HCT116 (cell line): ENCODE data around the gene HEATR5A. TPM values are rescaled to one million over a fixed set of nuclear protein-coding genes. Genes with fewer than 3 reads are reported as not detected.

ENCODE experiments used
- ATAC-seq: fragments of 200-7000 bp; cut with Tn5 transposase; 2 replicates; pipeline ENCODE4 v1.9.1; 2020; ENCODE audit warnings: mild to moderate bottlenecking, moderate library complexity
- Bru-seq: library from RNA; stranded (reverse); fragments of 400-500 nt; gene quantifications from one replicate; lab custom pipeline; 2021; lab: Mats Ljungman, UMichigan
- BruChase-seq, 2 experiments: library from RNA; stranded (reverse); fragments of 400-500 nt; gene quantifications; one replicate each; lab custom pipeline; 2021; lab: Mats Ljungman, UMichigan
- BruUV-seq: library from RNA; stranded (reverse); fragments of 400-500 nt; replicated peaks from 2 replicates; lab custom pipeline; 2021; lab: Mats Ljungman, UMichigan
- CTCF ChIA-PET: fragments of 300-600 bp; sonication (Branson Sonifier 250); formaldehyde crosslinking; loops from one replicate; lab custom pipeline; 2021; ENCODE audit warnings: antibody characterized with exemption; lab: Charles Lee
- POLR2A ChIA-PET: fragments of 300-600, 350-600 bp; sonication (Branson Sonifier 250); formaldehyde crosslinking; loops from one replicate; lab custom pipeline; 2021; ENCODE audit warnings: antibody characterized with exemption; lab: Charles Lee
- RAD21 ChIA-PET, 2 experiments: fragments of 300-600 bp; sonication (Branson Sonifier 250); formaldehyde crosslinking; loops; one replicate each; lab custom pipeline; 2023; ENCODE audit warnings: low total read pairs in 2 of 2; ENCODE audit not compliant: uncharacterized antibody in 2 of 2, unreplicated experiment in 2 of 2, low non-redundant PET in 1 of 2; lab: Charles Lee
- DNase-seq: peaks from one replicate; pipeline ENCODE4 v3.0.0-alpha.2; 2010; ENCODE audit warnings: low read depth, low spot score
- H2AFZ ChIP-seq: fragments of 200-600 bp; shearing (Covaris generic), sonication (generic); 2 replicates; pipeline ENCODE4 v1.6.1; 2017; ENCODE audit warnings: low read depth, mixed run types, mixed read lengths, antibody characterized with exemption, low read length; ENCODE audit not compliant: poor library complexity, severe bottlenecking
- H3K27ac ChIP-seq: 2 replicates; pipeline ENCODE4 v1.5.1; 2012; ENCODE audit warnings: low read depth, low read length
- H3K27me3 ChIP-seq: fragments of 200-600 bp; sonication (generic); 2 replicates; pipeline ENCODE4 v1.6.1; 2016; ENCODE audit warnings: mixed run types, low read length, mixed read lengths; ENCODE audit not compliant: insufficient read depth
- H3K36me3 ChIP-seq, 2 experiments: fragments of 200-500 bp in 1 of 2; fragments of 200-600 bp in 1 of 2; sonication (Bioruptor generic) in 1 of 2; sonication (generic) in 1 of 2; 2 replicates each; pipeline versions ENCODE4 v1.5.1 to v1.6.1; 2014 to 2016; ENCODE audit warnings: low read length in 2 of 2, inconsistent platforms in 1 of 2, mixed read lengths in 1 of 2, mixed run types in 1 of 2; ENCODE audit not compliant: insufficient read depth in 2 of 2, control insufficient read depth in 1 of 2
- H3K4me1 ChIP-seq, 2 experiments: fragments of 200-600 bp in 1 of 2; sonication (generic) in 1 of 2; 2 replicates each; pipeline versions ENCODE4 v1.5.1 to v1.6.1; 2012 to 2017; ENCODE audit warnings: low read length in 2 of 2, inconsistent platforms in 1 of 2, mild to moderate bottlenecking in 1 of 2, mixed read lengths in 1 of 2, mixed run types in 1 of 2, moderate library complexity in 1 of 2; ENCODE audit not compliant: insufficient read depth in 2 of 2, control insufficient read depth in 1 of 2
- H3K4me2 ChIP-seq: fragments of 200-600 bp; sonication (generic); 2 replicates; pipeline ENCODE4 v1.6.1; 2017; ENCODE audit warnings: mixed run types, low read length, mixed read lengths
- H3K4me3 ChIP-seq, 2 experiments: fragments of 200-600 bp in 1 of 2; sonication (generic) in 1 of 2; replicated peaks in 1 of 2; 2 replicates each; pipeline ENCODE4 v1.5.1; 2011 to 2016; ENCODE audit warnings: low read length in 2 of 2, control low read depth in 1 of 2, low read depth in 1 of 2, mild to moderate bottlenecking in 1 of 2, mixed read lengths in 1 of 2, mixed run types in 1 of 2
- H3K79me2 ChIP-seq: fragments of 200-600 bp; sonication (generic); 2 replicates; pipeline ENCODE4 v1.6.1; 2017; ENCODE audit warnings: mild to moderate bottlenecking, mixed run types, low read length, moderate library complexity, mixed read lengths; ENCODE audit not compliant: insufficient read depth
- H3K9ac ChIP-seq: fragments of 200-600 bp; sonication (generic); 2 replicates; pipeline ENCODE4 v1.6.1; 2016; ENCODE audit warnings: low read length, mixed read lengths
- H3K9me2 ChIP-seq: fragments of 200-600 bp; sonication (generic), shearing (Covaris generic); 2 replicates; pipeline ENCODE4 v1.6.1; 2017; ENCODE audit warnings: mixed run types, mild to moderate bottlenecking, moderate library complexity; ENCODE audit not compliant: insufficient read depth
- H3K9me3 ChIP-seq, 2 experiments: fragments of 200-500 bp in 1 of 2; fragments of 200-600 bp in 1 of 2; sonication (Bioruptor generic) in 1 of 2; sonication (generic) in 1 of 2; 2 replicates each; pipeline ENCODE4 v1.6.1; 2014 to 2017; ENCODE audit warnings: low read length in 2 of 2, mixed read lengths in 2 of 2, inconsistent platforms in 1 of 2, low read depth in 1 of 2, mild to moderate bottlenecking in 1 of 2, mixed run types in 1 of 2, moderate library complexity in 1 of 2; ENCODE audit not compliant: control insufficient read depth in 1 of 2, insufficient read depth in 1 of 2
- H4K20me1 ChIP-seq: fragments of 200-600 bp; sonication (generic), shearing (Covaris generic); 2 replicates; pipeline ENCODE4 v1.6.1; 2017; ENCODE audit warnings: mixed run types, mild to moderate bottlenecking, moderate library complexity; ENCODE audit not compliant: insufficient read depth
- ATF3 ChIP-seq: IDR thresholded peaks from 2 replicates; pipeline ENCODE4 v1.6.1; 2012
- CBX3 ChIP-seq: IDR thresholded peaks from 2 replicates; pipeline ENCODE4 v1.6.1; 2012; ENCODE audit warnings: low read depth
- EGR1 ChIP-seq: IDR thresholded peaks from 2 replicates; pipeline ENCODE4 v1.6.1; 2012; ENCODE audit warnings: low read depth
- EZH2 ChIP-seq: fragments of 200-600 bp; sonication (generic); IDR thresholded peaks from 2 replicates; pipeline ENCODE4 v1.6.1; 2017; ENCODE audit warnings: antibody characterized with exemption, mixed run types
- EZH2phosphoT487 ChIP-seq: fragments of 200-600 bp; IDR thresholded peaks from 2 replicates; pipeline ENCODE4 v1.6.1; 2018; ENCODE audit warnings: antibody characterized with exemption, borderline replicate concordance
- FOSL1 ChIP-seq: IDR thresholded peaks from 2 replicates; pipeline ENCODE4 v1.6.1; 2012; ENCODE audit warnings: low read depth
- JUND ChIP-seq: IDR thresholded peaks from 2 replicates; pipeline ENCODE4 v1.6.1; 2012
- MAX ChIP-seq: IDR thresholded peaks from 2 replicates; pipeline ENCODE4 v1.6.1; 2012
- POLR2A ChIP-seq: IDR thresholded peaks from 2 replicates; pipeline ENCODE4 v1.7.0; 2011; ENCODE audit warnings: borderline replicate concordance; ENCODE audit not compliant: insufficient read depth, insufficient read length; ENCODE audit errors: extremely low read depth
- POLR2AphosphoS5 ChIP-seq: IDR thresholded peaks from 2 replicates; pipeline ENCODE4 v1.6.1; 2011; ENCODE audit warnings: mild to moderate bottlenecking, low read depth, low read length, moderate library complexity
- RAD21 ChIP-seq: IDR thresholded peaks from 2 replicates; pipeline ENCODE4 v1.6.1; 2012; ENCODE audit warnings: low read depth, mild to moderate bottlenecking
- REST ChIP-seq: IDR thresholded peaks from 2 replicates; pipeline ENCODE4 v1.6.1; 2012; ENCODE audit warnings: low read depth
- SIN3A ChIP-seq: IDR thresholded peaks from 2 replicates; pipeline ENCODE4 v1.6.1; 2012; ENCODE audit warnings: low read depth
- SP1 ChIP-seq: IDR thresholded peaks from 2 replicates; pipeline ENCODE4 v1.6.1; 2012; ENCODE audit warnings: low read depth
- SRF ChIP-seq: IDR thresholded peaks from 2 replicates; pipeline ENCODE4 v1.6.1; 2012; ENCODE audit warnings: low read depth
- TCF7L2 ChIP-seq: IDR thresholded peaks from 2 replicates; pipeline ENCODE4 v1.7.0; 2011; ENCODE audit warnings: borderline replicate concordance, inconsistent platforms; ENCODE audit not compliant: insufficient read depth, insufficient read length; ENCODE audit errors: extremely low read depth
- YY1 ChIP-seq: IDR thresholded peaks from 2 replicates; pipeline ENCODE4 v1.6.1; 2011; ENCODE audit warnings: low read length, low read depth, moderate library complexity, mild to moderate bottlenecking; ENCODE audit not compliant: insufficient replicate concordance; ENCODE audit errors: extremely low read depth
- ZBTB33 ChIP-seq: IDR thresholded peaks from 2 replicates; pipeline ENCODE4 v1.6.1; 2011; ENCODE audit warnings: mild to moderate bottlenecking, low read length, moderate library complexity; ENCODE audit not compliant: insufficient replicate concordance; ENCODE audit errors: extremely low read depth
- ZFX ChIP-seq: fragments of 450-650 bp; IDR thresholded peaks from 2 replicates; pipeline ENCODE4 v1.6.1; 2017
- ZNF274 ChIP-seq: fragments of 200-500 bp; sonication (Bioruptor generic); IDR thresholded peaks from 2 replicates; pipeline ENCODE4 v1.6.1; 2014; ENCODE audit warnings: mild to moderate bottlenecking, low read depth, low read length, inconsistent platforms
- intact Hi-C: fragments of 100-400 bp; cut with micrococcal nuclease; formaldehyde crosslinking; loops from 2 replicates; pipeline ENCODE4 v1.10.0; 2022
- long read RNA-seq: library from polyadenylated mRNA; unstranded; transcript quantifications from one replicate; pipeline ENCODE4 v2.0.0, GENCODE V29; 2021; ENCODE audit not compliant: unreplicated experiment
- polyA plus RNA-seq: library from polyadenylated mRNA; unstranded; fragments of >200 nt; gene quantifications from 2 replicates; pipeline ENCODE4 v1.2.1, GENCODE V29; 2012; ENCODE audit warnings: missing spikeins
- total RNA-seq: library from RNA; stranded (reverse); gene quantifications from one replicate; pipeline ENCODE4 v1.2.1, GENCODE V29; 2021; ENCODE audit not compliant: unreplicated experiment

Gene HEATR5A
- total RNA-seq (20.9 TPM), Bru-seq, nascent RNA (percentile 57 among the genes with signal in this experiment), BruChase-seq, experiment 1, labeled RNA remaining after a 6-hour chase (percentile 68 among the genes with signal in this experiment), BruChase-seq, experiment 2, labeled RNA remaining after a 2-hour chase (percentile 61 among the genes with signal in this experiment)
- 6.5 and 7.0 TPM in 2 replicates for polyA plus RNA-seq
- long read RNA-seq, partial matches to known transcripts: 16 of 20 reads
- long read RNA-seq, other reads (novel, unspliced or antisense): 3 of 20 reads

- no peaks in the 10 kb centered on the region for H3K36me3 ChIP-seq
- H3K27me3 ChIP-seq: no peaks in the 10 kb centered on the region
- no peaks in the 10 kb centered on the region for H4K20me1 ChIP-seq
- ChIA-PET RAD21 (no interaction called here), CTCF (interaction anchor here (0.9 to 1.1 kb wide), 3 partner anchors 25 to 834 kb away, joined by 3 to 5 read pairs (median 3); partner anchors contain the start of gene DTD2), POLR2A (interaction anchor here (0.6 to 1.6 kb wide), 26 partner anchors 8 to 994 kb away, joined by 3 to 10 read pairs (median 4); partner anchors contain the start of genes ARHGAP5, DTD2 and STRN3)
- peak within 1 kb of the TSS; percentile 95 to 96 for H3K4me3 ChIP-seq
- H3K9ac ChIP-seq: peak within 1 kb of the TSS; percentile 81
- peaks cover 18 to 31% of the 10 kb centered on the region in 2 experiments for H3K4me1 ChIP-seq
- peak; percentile 90 for TF ChIP-seq SP1
- TF ChIP-seq JUND: no peak
- TF ChIP-seq YY1: peak; percentile 86
- TF ChIP-seq RAD21: no peak
- TF ChIP-seq EZH2: no peak
- TF ChIP-seq ZFX: peak; percentile 34
- TF ChIP-seq ZBTB33: peak; percentile 68
- TF ChIP-seq SRF: peak; percentile 97
- peak; percentile 76 for TF ChIP-seq CBX3
- no peak for TF ChIP-seq EGR1
- TF ChIP-seq TCF7L2: peak; percentile 43
- peak; percentile 99 for TF ChIP-seq POLR2AphosphoS5
- TF ChIP-seq MAX: peak; percentile 83
- no peak for TF ChIP-seq ATF3
- TF ChIP-seq ZNF274: no peak
- no peak for TF ChIP-seq REST
- no peak for TF ChIP-seq FOSL1
- peak; percentile 98 for TF ChIP-seq POLR2A
- no peak for TF ChIP-seq EZH2phosphoT487
- TF ChIP-seq SIN3A: peak; percentile 98
- peak within 1 kb of the TSS; percentile 75 for H3K27ac ChIP-seq
- peak within 1 kb of the TSS; percentile 46 for H2AFZ ChIP-seq
- H3K9me2 ChIP-seq: no peaks in the 10 kb centered on the region
- intact Hi-C loops: no loop called here
- peak; percentile 90 for ATAC-seq
- peaks cover 28% of the 10 kb centered on the region for H3K79me2 ChIP-seq
- no TSS peak for BruUV-seq
- H3K4me2 ChIP-seq: peak within 1 kb of the TSS; percentile 96
- peak; percentile 83 for DNase-seq
- no peaks in the 10 kb centered on the region for H3K9me3 ChIP-seq
These were observed at the start of gene HEATR5A for GRCh38 chr14:31420319-31421111. Gene HEATR5A, minus strand, starts transcription at chr14:31420550. Its CDS starts 17,575 bp downstream, at chr14:31402975.
